Measurements from ENCODE around the gene ST3GAL5. TPM values are rescaled to one million over a fixed set of nuclear protein-coding genes. Genes with fewer than 3 reads are reported as not detected.
A peak's percentile ranks its signal among the peaks of the same experiment; 100 is the strongest.

ST3GAL5 gene
- total RNA-seq, 2 donors from 2014 or later, result 2.9 to 8.7 TPM

- ATAC-seq (no peak), DNase-seq (no peak)
- intact Hi-C loops (cut with DNase I, micrococcal nuclease), result no loop called here
These were observed 15.1 kb downstream of the ST3GAL5 start for GRCh38 chr2:85873679-85874078.

GRCh38 chr2:85872536-85873161, 16.1 kb downstream of the ST3GAL5 start:
- intact Hi-C loops (cut with DNase I, micrococcal nuclease), result no loop called here
- DNase-seq (no peak), ATAC-seq (no peak)

GRCh38 chr2:85871494-85872164, 17.2 kb downstream of the ST3GAL5 start:
- ATAC-seq (no peak), DNase-seq (no peak)
- intact Hi-C loops (cut with DNase I, micrococcal nuclease), result no loop called here

- ATAC-seq (no peak), DNase-seq (no peak)
- intact Hi-C loops (cut with DNase I, micrococcal nuclease), result no loop called here
These were observed 20.0 kb downstream of the ST3GAL5 start for GRCh38 chr2:85868822-85869221.

GRCh38 chr2:85867556-85868292, 21.1 kb downstream of the ST3GAL5 start:
- DNase-seq (no peak), ATAC-seq (no peak)
- intact Hi-C loops (cut with DNase I, micrococcal nuclease), result no loop called here

- ATAC-seq (no peak), DNase-seq (no peak)
- intact Hi-C loops (cut with DNase I, micrococcal nuclease), result no loop called here
These were observed 21.7 kb downstream of the ST3GAL5 start for GRCh38 chr2:85867121-85867520.

GRCh38 chr2:85866165-85866659, 22.6 kb downstream of the ST3GAL5 start:
- no peak for ATAC-seq

GRCh38 chr2:85865539-85866164, 23.1 kb downstream of the ST3GAL5 start:
- DNase-seq (no peak), ATAC-seq (no peak)
- intact Hi-C loops (cut with DNase I, micrococcal nuclease), result no loop called here

More at GRCh38 chr2:85866165-85866659, 22.6 kb downstream of the ST3GAL5 start:
- DNase-seq, result no peak
- intact Hi-C loops (cut with DNase I, micrococcal nuclease), result no loop called here

- DNase-seq (no peak), ATAC-seq (no peak)
- intact Hi-C loops (cut with DNase I, micrococcal nuclease), result no loop called here
These were observed 24.1 kb downstream of the ST3GAL5 start for GRCh38 chr2:85864654-85865053.

- no peak for ATAC-seq
- DNase-seq, result no peak
- intact Hi-C loops (cut with DNase I, micrococcal nuclease), result no loop called here
These were observed 26.4 kb downstream of the ST3GAL5 start for GRCh38 chr2:85862426-85862825.

GRCh38 chr2:85861650-85862049, 27.1 kb downstream of the ST3GAL5 start:
- ATAC-seq (no peak), DNase-seq (no peak)
- intact Hi-C loops (cut with DNase I, micrococcal nuclease), result no loop called here

GRCh38 chr2:85861180-85861579, 27.6 kb downstream of the ST3GAL5 start:
- intact Hi-C loops (cut with DNase I, micrococcal nuclease), result no loop called here
- DNase-seq (no peak), ATAC-seq (no peak)

- intact Hi-C loops (cut with DNase I, micrococcal nuclease), result no loop called here
- DNase-seq, result no peak
These were observed 29.9 kb downstream of the ST3GAL5 start for GRCh38 chr2:85858841-85859240.

GRCh38 chr2:85854897-85855296, 33.9 kb downstream of the ST3GAL5 start:
- DNase-seq, result no peak
- no peak for ATAC-seq
- intact Hi-C loops (cut with DNase I, micrococcal nuclease), result no loop called here

More at GRCh38 chr2:85858841-85859240, 29.9 kb downstream of the ST3GAL5 start:
- ATAC-seq, result no peak

- intact Hi-C loops (cut with DNase I, micrococcal nuclease), result no loop called here
- DNase-seq (no peak), ATAC-seq (no peak)
These were observed 34.7 kb downstream of the ST3GAL5 start for GRCh38 chr2:85854166-85854509.

GRCh38 chr2:85853499-85854165, 35.2 kb downstream of the ST3GAL5 start:
- intact Hi-C loops (cut with DNase I, micrococcal nuclease), result no loop called here
- DNase-seq, result no peak
- ATAC-seq, result no peak

- intact Hi-C loops (cut with DNase I, micrococcal nuclease), result no loop called here
- ATAC-seq, result peak; percentile 40
- DNase-seq, result peak; percentile 34 to 53
These were observed 35.8 kb downstream of the ST3GAL5 start for GRCh38 chr2:85852937-85853498.

GRCh38 chr2:85852152-85852840, 36.5 kb downstream of the ST3GAL5 start:
- ATAC-seq, result no peak
- intact Hi-C loops (cut with DNase I, micrococcal nuclease), result no loop called here
- no peak for DNase-seq
